Loucy (cell line): ENCODE results near the gene CCDC40.

ENCODE experiments used
- EZH2phosphoT487 ChIP-seq: fragments of 200-600 bp; IDR thresholded peaks from 2 replicates; pipeline ENCODE4 v1.6.1; 2018; ENCODE audit warnings: antibody characterized with exemption, mild to moderate bottlenecking, moderate library complexity, borderline replicate concordance
- TF ChIP-seq, protein P1 (sequence below): fragments of 200-600 bp; sonication (generic); conservative IDR thresholded peaks from 2 replicates; pipeline ENCODE4 v1.5.1; 2014; ENCODE audit warnings: mild to moderate bottlenecking, antibody characterized with exemption, low read length

GRCh38 chr17:80097844-80098691, 61.6 kb downstream of the CCDC40 start:
- TF ChIP-seq, protein P1, sequence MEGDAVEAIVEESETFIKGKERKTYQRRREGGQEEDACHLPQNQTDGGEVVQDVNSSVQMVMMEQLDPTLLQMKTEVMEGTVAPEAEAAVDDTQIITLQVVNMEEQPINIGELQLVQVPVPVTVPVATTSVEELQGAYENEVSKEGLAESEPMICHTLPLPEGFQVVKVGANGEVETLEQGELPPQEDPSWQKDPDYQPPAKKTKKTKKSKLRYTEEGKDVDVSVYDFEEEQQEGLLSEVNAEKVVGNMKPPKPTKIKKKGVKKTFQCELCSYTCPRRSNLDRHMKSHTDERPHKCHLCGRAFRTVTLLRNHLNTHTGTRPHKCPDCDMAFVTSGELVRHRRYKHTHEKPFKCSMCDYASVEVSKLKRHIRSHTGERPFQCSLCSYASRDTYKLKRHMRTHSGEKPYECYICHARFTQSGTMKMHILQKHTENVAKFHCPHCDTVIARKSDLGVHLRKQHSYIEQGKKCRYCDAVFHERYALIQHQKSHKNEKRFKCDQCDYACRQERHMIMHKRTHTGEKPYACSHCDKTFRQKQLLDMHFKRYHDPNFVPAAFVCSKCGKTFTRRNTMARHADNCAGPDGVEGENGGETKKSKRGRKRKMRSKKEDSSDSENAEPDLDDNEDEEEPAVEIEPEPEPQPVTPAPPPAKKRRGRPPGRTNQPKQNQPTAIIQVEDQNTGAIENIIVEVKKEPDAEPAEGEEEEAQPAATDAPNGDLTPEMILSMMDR: no peak
- TF ChIP-seq EZH2phosphoT487: no peak
